Measurements from ENCODE around the gene GPD2.

- TF ChIP-seq CTCF (IDR thresholded peaks at IDR 0.05) (no peak), POLR2A (IDR thresholded peaks at IDR 0.05) (no peak), POLR2AphosphoS5 (IDR thresholded peaks at IDR 0.05) (no peak)
Measured at GRCh38 chr2:156537141-156537540, 101.0 kb downstream of the GPD2 start.

Data from breast epithelium (tissue), 3 donors.